Stimulated activated CD8-positive, alpha-beta memory T cell treated with anti-CD3 and anti-CD28 coated beads, Interleukin-4, amount 100 ng/mL, for 48 hours (primary cell): Measurements from ENCODE around the gene DHRS12.

ENCODE experiments used
- DNase-seq: peaks from one replicate; pipeline ENCODE4 v3.0.0-alpha.2; 2020

Gene DHRS12

DNA sequence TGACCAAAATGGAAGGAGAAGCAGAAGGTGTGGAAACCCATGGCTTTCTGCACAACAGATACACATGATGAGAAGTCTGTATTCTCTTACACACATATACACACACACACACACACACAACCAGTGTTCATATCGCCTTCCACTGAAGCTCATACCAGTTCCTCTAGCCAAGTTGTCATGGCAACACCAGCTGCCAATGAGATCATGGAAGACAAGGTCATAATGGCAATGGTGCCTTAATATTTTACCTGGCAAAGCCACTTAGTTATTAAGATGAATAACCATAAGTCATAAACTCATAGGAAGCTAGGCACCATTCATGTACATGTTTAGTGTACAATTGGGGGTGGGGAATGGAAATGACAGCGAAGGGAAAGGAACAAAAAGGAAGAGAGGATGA lies 2.6 kb upstream of the DHRS12 start:
- no peak for DNase-seq

DNA sequence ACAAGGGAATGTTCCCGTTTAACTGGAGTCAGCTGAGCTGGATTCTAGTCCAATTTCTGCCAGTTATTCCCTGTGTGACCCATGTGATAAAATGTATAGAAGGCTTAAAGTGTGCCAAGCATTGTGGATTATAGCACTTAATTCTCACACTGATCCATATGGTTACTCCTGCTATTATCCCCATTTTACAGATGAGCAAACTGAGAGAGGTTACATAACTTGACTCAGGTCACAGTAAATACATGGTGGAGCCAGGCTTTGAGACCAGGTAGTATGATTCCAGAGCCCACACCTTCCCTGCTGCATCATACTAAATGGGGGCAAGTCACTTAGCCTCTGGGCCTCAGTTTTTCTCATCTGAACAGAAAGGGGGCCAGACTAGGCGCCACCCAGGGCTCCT lies 2.0 kb upstream of the DHRS12 start:
- DNase-seq: no peak

DNA sequence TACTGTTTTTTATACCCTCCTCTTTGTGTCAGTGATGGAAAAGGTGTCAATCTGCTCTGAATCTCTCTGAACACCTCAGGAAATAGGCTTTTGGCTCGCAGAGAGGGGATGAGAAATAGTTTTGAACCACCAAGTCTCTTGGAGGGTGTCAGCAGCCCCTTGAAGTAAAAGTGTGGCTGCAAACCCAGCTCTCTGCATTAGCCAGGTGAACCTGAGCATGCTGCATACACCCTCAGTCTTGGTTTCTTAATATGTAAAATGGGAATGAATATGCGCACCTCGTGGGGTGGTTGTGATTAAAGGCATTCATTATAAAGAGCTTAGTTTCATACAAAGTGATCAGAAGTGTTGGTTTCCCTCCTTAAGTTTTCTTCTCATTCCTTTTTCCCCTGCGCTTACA lies 1.4 kb upstream of the DHRS12 start:
- no peak for DNase-seq

DNA sequence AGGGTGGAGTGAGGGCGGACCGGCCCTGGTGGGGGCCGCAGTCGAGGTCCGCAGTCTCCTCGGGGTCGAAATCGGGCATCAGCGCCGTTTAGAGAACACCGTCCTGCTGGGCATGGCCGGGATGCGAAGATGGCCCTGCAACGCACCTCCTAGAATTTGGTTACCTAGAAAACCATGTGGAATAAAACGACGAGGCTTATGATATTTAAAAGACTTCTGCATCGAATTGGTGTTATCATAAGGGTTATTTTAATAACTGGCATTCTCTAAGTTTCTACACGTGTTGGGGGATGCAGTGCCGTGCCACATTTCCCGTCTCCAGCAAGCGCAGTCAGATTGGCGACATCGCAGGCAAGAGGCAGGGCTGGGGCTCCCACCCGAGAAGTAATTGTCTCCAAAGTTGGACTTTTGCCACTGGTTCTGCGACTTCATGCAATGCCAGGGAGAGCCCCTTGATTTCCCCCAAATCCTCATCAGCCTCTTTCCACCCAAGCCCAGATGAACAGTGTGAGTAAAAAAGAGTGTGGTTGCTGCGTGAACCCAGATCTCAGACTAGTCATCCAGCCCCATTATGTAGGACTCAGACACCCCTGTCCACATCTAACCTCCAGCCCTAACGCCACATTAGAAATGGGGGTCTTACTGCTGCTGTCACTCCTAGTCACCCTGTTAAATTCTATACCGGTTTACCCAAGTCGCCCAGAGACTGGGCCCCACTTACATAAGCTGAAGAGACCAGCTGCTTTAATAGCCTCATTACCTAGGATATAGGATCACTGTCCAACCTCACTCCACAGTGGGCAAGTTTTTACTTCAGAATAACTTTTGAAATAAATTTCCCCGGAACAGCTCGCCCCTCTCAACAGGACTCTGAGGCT lies 571 bp upstream of the DHRS12 start:
- peak; percentile 65 for DNase-seq

DNA sequence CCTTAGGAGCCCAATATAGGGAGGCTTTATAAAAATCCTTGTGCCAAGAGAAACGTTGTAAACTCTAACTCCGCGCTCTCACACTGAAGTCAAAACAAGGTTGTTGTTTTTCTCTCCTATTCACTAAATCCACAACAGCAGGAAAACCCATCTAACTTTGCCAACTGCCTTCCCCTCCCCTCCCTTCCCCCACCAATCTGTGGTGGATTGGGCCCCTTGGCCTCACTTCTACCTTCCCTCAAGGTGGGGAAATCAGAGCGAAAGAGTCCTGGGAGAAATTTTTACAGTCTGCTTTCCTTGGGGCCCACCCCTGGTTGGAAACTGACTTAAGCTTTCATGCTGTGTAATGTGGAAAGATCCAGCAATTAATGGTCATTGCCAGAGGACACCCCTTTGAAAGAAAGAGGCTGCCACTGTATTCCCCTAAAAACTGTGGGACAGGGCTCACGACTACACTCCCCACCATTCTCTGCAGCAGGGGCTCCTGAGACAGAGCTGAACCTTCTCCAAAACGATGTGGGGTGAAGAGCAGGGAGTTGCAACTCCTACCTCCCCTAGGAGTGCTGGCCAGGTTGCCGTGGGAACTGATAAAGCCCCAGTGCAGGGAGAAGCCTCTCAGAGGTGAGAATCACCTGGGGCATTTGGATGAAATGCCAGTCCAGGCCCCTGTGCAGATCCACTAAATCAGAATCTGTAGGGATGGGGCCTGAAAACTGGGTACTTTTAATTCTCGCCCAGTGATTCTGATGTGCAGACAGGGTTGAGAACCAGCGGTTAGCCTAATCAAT lies 1.1 kb downstream of the DHRS12 start:
- DNase-seq: no peak

DNA sequence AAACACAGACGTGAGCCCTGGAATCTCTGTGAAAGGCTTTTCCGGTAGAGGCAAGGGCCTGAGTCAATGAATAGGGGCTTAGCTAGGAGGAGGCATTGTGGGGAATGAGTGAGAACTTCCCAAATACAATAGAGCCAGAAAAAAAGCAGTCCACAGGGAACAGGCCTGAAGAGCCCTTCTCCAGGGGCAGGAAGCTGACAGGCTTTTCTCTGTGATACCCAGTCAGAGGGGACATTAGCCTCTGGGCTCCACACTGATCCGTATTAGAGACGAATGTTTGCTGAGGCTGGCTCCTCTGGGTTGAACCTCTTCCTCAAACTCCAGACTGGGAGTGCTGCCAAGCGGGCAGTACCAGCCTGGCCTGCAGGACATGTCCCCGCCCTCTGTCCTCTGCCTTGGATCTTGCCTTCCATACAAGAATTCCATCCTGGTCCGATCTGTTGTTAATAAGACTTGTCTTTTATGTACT lies 2.3 kb downstream of the DHRS12 start:
- DNase-seq: no peak

DNA sequence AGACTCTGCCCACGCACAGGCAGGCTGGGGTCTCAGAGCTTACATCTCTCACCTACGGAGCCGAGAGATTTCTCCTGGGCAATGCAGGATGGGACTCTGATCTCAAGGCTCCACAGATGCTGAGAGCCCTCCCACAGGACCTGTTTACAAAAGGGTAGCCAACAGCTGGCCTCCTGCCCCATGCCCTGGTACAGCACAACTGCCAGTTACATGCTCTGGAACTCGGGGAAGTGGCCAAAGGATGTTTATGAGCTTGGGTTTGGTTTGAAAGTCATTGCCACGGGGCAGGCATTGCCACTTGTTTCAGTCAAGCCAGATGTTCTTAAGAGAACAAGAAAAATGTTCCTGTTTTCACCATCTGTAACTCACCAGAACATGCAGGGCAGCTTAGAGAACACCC lies 3.5 kb downstream of the DHRS12 start:
- no peak for DNase-seq

DNA sequence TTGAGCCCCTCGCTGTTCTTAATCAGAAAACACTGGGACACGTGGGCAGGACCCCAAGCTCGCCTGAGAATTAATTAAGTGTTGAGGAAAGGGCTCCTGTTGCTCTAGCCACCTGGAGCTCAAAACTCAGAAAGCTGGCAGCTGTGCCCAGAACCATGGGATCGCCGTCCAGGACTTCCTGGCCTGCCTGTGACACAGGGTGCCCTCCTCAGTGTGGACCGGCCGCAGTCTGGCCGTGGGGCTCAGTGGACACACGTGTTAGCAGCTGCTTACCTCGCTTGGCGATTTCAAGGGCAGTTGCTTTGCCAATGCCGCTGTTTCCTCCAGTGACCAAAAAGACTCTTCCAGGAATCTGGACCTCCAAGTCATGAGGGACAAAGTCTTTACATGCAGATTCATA lies 4.7 kb downstream of the DHRS12 start:
- DNase-seq: no peak

DNA sequence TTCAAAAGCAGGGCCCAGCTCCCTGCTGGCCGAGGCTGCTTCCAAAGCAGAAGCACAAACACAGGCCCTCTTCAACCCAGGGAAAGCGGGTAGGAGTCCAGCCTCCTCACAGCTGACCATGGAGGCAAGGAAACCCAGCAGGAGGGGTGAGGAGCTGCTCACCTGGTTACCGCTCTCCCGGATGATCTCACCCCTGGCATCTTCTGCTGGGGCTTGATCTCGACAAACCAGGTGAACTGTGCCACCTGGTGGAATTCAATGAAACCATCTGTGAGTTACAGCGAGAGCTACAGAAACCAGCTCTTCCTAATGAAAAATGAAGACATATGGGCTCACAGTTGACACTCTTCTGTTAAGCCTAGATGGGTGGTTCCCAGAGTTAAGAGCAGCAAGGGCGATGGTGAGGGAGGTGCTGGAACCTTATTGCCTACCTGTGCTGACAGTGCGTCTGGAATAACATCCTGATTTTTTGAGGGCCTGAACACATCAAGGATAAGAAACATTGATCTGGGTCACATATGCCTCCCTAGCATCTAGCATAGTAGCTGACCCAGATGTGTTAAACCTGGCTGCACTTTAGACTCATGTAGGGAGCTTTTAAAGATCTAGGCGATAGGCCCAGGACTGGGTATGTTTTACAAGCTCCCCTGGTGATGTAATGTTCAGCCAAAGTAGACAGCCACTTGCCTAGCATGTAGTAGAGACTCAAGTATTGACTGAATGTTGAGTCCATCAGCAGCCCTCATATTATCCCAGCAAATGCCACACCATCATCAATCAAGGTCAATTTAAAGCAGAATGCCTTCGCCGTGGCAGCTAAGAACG lies 6.1 kb downstream of the DHRS12 start:
- DNase-seq: peak; percentile 64

DNA sequence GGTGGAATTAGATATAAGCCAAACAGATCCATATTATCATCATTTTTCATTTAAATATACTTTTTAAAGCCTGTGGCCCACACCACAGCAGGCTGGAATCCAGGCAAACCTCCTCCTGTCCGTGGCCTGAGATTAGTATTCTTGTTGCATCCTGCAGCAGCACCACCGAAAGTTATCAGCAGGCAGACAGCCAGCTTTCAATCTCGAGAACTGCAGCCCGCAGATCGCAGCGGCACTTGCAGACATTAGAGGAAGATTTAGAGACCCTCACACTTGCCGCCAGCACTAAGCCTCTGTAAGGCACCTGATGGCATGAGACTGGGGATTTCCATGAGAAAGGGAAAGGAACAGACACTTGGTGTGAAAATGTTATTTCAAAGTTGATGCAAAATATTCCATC lies 7.4 kb downstream of the DHRS12 start:
- no peak for DNase-seq

DNA sequence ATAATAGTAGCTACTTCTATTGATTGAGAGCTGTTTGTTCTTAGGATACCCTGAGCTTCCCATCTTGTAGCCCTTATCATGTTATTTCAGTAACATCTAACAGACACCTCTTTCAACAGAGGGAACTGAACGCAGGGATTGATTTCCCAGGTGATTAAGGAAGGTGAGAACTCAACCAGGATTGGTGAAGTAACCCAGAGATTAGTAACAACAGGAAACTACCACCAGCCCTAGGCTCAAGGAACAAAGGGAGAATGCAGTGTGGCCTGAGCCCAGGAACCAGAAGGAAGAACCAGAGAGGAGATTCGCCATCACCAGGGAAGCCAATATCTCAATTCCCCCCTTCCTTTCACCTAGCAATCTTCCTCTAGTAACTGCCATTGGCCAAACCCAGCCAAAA lies 8.5 kb downstream of the DHRS12 start:
- DNase-seq: no peak

DNA sequence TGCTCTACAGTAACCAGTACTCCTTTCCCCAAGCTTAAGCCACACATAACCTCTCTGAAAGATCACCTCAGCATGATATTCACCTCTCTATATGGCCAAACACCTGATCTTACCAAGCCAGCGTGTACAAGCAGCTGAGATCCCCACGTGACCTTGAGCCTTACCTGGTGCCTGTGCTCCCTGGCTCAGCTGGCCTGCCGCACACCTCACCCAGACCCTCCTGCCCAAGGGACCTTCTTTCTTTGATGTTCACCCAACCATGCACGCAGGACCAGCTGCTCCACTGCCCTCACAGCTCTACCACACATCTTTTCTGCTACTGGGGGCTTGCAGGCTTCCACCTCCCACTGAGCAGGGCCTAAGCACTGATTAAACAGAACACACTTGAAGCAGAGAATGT lies 9.0 kb downstream of the DHRS12 start:
- DNase-seq: no peak

DNA sequence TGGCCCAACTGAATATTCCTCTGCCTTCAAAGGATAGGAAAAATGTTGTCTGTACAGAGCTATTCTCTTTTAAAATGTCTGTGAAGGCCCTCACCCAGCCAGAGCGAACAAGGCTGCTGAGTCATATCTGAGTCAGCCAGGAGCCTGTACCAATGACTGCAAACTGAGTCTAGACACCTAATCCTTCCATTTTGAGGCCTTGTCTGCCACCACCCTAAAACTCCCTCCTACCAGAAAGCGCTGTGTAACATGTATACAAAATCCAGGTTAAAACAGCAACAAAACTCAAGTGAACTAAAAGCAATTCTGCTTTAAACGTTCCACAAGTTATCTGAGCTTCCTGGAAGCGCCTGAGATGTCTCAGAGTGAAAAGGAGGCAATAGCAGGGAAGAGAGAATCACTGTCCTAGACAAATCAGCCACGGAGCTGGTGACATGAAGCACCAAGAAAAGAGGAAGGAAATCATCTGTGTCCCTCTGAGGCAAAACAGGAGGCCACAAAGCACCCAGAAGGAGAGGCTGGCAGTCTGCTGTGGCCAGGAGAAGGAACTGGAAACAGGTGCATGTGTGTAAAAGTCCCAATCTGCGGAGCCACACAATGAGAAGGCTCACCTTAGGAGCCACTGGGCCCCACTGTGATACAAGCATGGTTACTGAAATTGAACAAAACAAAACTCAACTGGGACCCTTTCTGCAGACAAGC lies 10.2 kb downstream of the DHRS12 start:
- DNase-seq: peak; percentile 66

DNA sequence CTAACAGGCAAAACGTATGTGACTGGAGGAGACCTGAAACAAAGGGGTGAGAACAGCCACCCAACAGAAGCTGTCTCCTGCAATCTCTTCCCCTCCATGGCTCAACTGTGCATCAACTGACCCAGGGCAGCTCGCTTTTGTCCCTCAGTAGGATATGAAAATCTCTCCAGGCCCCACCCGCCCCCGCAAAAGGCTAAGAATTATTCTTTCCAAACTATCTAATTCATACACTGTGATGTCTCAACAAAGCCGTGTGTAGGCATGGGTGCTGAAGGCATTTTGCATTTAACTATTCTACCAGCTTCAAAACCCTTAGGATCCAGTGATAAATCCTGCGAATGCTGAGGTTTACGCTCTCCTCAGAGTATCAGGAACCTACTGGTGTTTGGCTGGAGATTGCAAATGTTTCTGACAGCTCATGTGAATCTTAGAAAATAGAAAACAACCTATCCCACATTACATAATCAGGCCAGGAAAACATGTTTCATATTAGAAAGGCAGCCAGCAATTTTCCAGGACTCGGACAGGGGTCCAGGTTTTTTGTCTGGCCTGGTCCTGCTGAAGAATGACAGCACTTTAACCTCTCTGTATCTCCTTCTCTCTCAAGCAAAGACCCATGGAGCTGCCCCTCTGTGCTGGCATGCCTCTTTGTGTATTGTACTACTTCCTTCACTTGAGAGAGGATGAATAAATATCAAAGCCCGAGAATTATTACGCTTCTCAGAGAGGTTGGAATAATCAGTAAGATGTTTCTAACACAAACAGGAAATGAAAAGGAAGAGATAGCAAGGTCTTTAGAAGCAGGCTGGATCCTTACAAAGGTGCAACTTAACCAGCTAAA lies 17.3 kb downstream of the DHRS12 start:
- no peak for DNase-seq

DNA sequence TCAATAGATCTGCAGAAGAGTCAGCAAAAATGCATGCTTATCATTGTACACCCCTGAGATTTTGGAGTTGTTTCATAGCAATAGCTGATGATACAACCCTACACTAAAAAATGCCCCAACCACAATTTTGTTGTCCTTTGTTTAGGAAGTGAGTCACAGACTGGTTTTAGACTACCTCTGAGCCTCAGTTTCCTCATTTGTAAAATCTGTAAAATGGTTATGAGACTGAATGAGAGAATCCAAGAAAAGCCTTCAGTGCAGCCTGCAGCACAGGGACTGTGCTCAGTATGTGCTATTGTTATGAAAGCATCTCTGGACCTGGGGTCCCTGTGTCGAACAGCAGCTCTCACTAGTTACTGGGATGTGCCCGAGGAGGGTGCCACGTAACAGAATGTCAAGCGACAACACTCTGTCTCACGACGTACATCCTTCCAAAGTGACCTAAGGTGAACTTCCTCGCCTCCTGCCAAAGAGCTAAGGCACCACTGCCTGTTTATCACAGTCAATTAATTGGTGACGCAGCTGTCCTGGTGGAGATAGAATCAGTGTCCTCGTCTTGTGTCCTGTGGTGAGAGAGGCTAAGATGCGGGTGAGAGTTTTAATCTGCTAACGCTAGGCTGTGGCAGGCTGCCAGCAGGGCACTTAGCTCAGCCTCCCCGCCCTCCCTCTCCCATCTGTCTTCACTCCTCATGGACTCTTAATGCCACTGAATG lies 18.1 kb downstream of the DHRS12 start:
- no peak for DNase-seq

DNA sequence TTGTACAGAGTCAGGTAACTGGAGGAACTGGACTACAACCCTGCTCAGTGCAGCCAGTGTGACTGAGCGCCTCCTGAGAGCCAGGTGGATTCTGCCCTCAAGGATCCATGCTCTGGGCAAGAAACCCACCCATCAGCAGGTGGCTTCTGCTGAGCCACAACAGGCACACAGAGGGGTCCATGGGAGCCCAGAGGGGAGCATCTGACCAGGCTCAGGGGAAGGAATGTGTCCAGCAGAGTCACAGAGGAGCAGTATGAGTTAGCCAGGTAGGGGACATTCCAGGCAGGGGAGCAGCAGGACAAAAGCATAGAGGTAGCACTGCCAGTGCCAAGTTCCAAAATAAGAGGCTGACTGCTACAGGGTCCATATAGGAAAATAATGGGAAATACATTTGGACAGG lies 19.9 kb downstream of the DHRS12 start:
- no peak for DNase-seq

DNA sequence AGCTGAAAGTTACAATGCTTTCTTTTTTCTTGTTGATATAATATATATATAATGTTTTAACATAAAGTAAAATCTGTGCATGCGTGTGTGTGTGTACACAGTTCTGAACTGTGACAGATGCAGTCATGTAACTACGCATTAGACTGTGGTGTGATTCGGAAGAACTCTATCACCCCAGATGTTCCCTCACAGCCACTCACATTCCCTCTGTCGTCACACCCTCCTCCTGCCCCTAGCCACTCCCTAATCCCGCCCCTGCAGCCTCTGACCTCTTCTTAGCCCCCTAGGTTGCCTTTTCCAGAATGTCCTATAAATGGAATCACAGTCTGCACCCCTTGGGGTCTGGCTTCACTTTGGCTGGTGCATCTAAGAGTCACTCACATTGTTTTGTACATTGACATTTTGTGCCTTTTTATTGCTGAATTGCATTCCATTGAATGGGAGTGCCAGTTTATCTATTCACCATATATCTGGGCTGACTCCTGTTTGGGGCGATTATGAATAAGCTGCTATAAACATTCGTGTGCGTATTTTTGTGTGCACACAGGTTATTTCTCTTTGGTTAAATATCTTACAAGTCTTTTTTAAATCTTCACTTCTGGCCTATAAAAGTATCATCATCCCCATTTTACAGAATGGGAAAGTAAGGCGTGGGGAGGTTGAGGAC lies 20.4 kb downstream of the DHRS12 start:
- DNase-seq: no peak

DNA sequence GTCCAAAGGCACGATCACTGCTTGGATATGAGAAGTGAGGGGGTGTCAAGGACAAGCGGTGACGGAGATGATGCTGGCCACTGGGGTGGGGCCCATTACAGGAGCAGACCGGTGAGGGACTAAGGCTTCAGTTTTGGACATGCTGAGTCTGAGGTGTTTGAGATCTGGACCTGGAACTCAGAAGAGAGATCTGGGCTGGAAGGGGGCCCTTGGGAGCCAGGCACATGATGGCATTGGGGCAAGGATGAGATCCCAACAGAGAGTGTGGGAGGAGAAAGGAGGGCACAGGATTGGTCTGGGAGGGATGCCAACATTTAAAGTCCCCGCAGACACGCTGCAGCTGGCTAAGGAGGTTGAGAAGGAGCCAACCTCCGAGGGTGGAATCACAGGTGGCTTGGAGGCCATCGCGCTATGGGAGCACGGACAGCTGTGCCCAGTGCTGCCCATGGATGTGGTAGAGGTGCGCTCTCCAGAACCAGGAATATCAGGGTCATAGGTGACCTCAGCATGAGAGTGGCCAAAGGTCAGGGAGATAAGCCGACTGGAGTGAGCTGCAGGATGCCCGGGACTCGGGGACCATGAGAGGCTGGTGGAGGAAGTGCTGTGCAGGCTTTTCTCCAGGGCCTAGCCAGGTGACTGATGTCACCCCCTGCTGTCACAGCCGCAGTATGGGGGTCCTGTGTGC lies 21.8 kb downstream of the DHRS12 start:
- DNase-seq: no peak

DNA sequence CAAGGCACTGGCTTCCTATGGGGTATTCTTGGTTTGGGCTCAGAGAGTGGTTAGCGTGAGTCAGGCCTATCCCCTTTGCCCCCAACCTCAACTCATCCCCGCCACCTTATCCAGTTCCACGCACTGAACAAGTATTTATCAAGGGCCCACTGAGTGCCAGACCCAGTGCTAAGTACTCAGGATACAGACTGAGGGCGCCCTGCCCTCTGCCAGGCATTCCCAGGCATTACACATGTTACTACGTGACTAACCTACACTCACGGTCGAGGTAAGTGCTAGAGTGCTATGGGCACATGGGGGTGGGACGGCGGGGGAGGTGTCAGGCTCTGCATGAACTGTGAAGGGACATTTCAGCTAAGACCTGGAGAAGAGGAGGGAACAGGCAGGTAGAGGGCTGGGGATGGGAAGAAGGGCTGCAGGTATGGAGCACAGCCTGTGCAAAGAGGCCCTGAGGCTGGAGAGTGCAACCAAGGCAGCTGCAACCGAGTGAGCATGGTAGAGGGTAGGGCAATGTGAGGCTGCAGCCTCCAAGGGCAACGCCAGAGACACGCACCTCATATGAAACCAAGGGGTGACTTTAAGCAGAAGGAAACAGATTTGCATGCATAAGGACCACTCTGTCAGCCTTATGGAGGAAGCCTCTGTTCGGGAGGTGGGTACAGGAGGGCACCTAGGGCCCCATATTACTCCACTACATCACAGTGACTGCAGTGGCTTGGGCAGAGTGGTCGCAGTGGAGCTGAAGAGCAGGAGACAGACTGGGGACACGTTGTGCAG lies 22.5 kb downstream of the DHRS12 start:
- DNase-seq: no peak
